GM19468 (cell line): ENCODE data around the gene GRHPR.
"Not testable (repeated sequence)": the region's sequence is repeated elsewhere in the genome, so short reads cannot be mapped to it uniquely, and the experiment has no call there.

Experiments
- ATAC-seq: cut with Tn5 transposase; IDR thresholded peaks from one replicate; pipeline ENCODE4 v1.9.1; 2021; ENCODE audit warnings: mild to moderate bottlenecking, moderate library complexity, moderate number of reproducible peaks; ENCODE audit not compliant: unreplicated experiment; ENCODE audit errors: extremely low read depth

The GRHPR gene

GRCh38 chr9:37471942-37472684, 49.6 kb downstream of the GRHPR start:
- ATAC-seq: no peak

DNA sequence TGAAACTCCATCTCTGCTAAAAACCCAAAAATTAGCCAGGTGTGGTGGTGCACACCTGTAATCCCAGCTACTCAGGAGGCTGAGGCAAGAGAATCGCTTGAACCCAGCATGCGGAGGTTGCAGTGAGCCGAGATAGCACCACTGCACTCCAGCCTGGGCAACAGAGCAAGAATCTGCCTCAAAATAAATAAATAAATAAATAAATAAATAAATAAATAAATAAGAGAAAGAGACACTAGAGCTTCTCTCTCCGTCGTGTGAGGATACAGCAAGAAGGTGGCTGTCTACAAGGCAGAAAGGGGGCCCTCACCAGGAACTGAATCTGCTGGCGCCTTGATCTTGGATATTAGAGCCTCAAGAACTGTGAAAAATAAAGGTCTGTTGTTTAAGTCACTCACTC, 51.5 kb downstream of the GRHPR start:
- ATAC-seq: not testable (repeated sequence)

GRCh38 chr9:37474438-37474837, 51.9 kb downstream of the GRHPR start:
- ATAC-seq: no peak

- ATAC-seq: no peak
Observed at GRCh38 chr9:37476930-37477329, 54.4 kb downstream of the GRHPR start.

- ATAC-seq: not testable (repeated sequence)
Observed at GRCh38 chr9:37477443-37477842, 54.9 kb downstream of the GRHPR start.

- ATAC-seq: not testable (repeated sequence)
Observed at GRCh38 chr9:37477987-37478619, 55.6 kb downstream of the GRHPR start.

- ATAC-seq: no peak
Observed at GRCh38 chr9:37480759-37481158, 58.3 kb downstream of the GRHPR start.

DNA sequence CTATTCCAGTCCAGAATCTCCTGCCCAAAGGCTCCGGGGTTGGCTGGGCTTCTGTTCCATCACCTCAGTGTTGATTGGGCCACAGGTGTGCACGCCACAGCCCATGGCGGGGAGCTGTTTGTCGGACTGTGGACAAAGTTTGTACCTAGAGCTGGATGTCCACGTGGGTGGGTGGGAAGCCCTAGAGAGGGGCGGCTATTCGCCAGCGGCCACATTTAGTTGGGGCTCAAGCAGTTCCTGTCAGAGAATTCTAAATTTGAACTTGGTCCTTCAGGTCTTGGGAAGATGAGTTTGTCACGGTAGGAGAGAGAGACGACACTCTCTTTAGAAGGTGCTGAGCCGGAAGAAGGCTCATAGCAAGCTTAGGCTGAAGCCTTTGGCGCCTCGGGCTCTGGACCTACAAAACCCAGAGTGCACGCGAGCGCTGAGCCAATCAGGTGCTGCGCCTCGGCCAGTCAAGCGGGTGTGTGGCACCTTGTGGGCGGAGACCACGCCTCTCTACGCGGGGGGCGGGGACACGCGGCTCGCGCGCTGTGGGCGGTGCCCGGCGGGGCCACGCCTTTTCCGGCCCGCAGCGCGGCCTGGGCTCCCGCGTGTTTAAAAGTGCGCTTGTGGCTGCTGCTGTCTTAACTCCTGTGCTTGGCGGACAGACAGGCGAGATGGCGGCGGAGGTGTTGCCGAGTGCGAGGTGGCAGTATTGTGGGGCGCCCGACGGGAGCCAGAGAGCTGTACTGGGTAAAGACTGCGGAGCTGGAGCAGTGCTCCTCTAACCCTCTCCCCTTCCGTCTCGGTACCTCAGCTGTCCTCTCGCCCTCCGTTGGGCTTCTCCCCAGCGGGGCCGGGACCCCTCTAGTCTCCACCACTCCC, 63.1 kb downstream of the GRHPR start, which contains the start of gene POLR1E:
POLR1E (plus strand) TSS at position 560 of the 867 bp plus-strand sequence; CDS start at position 660, 100 bp downstream.
- peak; percentile 91 for ATAC-seq

GRCh38 chr9:37486256-37486615, 63.7 kb downstream of the GRHPR start:
- ATAC-seq: no peak
